Neural cell (in vitro differentiated cells): ENCODE data around the gene TSR3. TPM values are rescaled to one million over a fixed set of nuclear protein-coding genes. Genes with fewer than 3 reads are reported as not detected.

Experiments used
- H2AFZ ChIP-seq: fragments of 200-600, 300-800 bp; sonication (generic), shearing (Covaris generic); 2 replicates; pipeline ENCODE4 v1.6.0; 2014; ENCODE audit warnings: low read depth, mild to moderate bottlenecking, antibody characterized with exemption, low read length, moderate library complexity
- H3F3A ChIP-seq: fragments of 200-600 bp; shearing (Covaris generic); 2 replicates; pipeline ENCODE4 v1.6.1; 2016; ENCODE audit warnings: mild to moderate bottlenecking, moderate library complexity, mixed read lengths, antibody characterized with exemption, low read length; ENCODE audit not compliant: insufficient read depth, poor library complexity, severe bottlenecking
- H3K27ac ChIP-seq: fragments of 200-600, 300-800 bp; sonication (generic), shearing (Covaris generic); 2 replicates; pipeline ENCODE4 v1.5.1; 2014; ENCODE audit warnings: mild to moderate bottlenecking, low read length, moderate library complexity
- H3K27me3 ChIP-seq: fragments of 300-800, 200-600 bp; sonication (generic), shearing (Covaris generic); 2 replicates; pipeline ENCODE4 v1.6.0; 2014; ENCODE audit warnings: mild to moderate bottlenecking, low read depth, low read length, moderate library complexity; ENCODE audit not compliant: insufficient read depth
- H3K36me3 ChIP-seq: fragments of 300-800, 200-600 bp; sonication (generic), shearing (Covaris generic); 2 replicates; pipeline ENCODE4 v1.5.1; 2014; ENCODE audit warnings: mild to moderate bottlenecking, antibody characterized with exemption, low read length, moderate library complexity; ENCODE audit not compliant: insufficient read depth
- H3K4me2 ChIP-seq: fragments of 300-800, 200-600 bp; sonication (generic), shearing (Covaris generic); 2 replicates; pipeline ENCODE4 v1.6.0; 2014; ENCODE audit warnings: mild to moderate bottlenecking, low read length
- H3K4me3 ChIP-seq: fragments of 300-800, 200-600 bp; sonication (generic), shearing (Covaris generic); 2 replicates; pipeline ENCODE4 v1.5.1; 2014; ENCODE audit warnings: mild to moderate bottlenecking, low read length, moderate library complexity
- H3K79me2 ChIP-seq: fragments of 200-600 bp; shearing (Covaris generic); replicated peaks from 2 replicates; pipeline ENCODE4 v1.6.0; 2014; ENCODE audit warnings: mild to moderate bottlenecking, low read length, moderate library complexity; ENCODE audit not compliant: insufficient read depth
- H3K9ac ChIP-seq: fragments of 300-800, 200-600 bp; sonication (generic), shearing (Covaris generic); 2 replicates; pipeline ENCODE4 v1.6.1; 2016; ENCODE audit warnings: mild to moderate bottlenecking, low read length, mixed read lengths
- H3K9me2 ChIP-seq: fragments of 200-600 bp; shearing (Covaris generic); 2 replicates; pipeline ENCODE4 v1.6.1; 2016; ENCODE audit warnings: mild to moderate bottlenecking, low read length, mixed read lengths; ENCODE audit not compliant: insufficient read depth
- H3K9me3 ChIP-seq: fragments of 200-600, 300-800 bp; sonication (generic), shearing (Covaris generic); 2 replicates; pipeline ENCODE4 v1.6.1; 2016; ENCODE audit warnings: mild to moderate bottlenecking, mixed run types, low read length, moderate library complexity, mixed read lengths
- H4K20me1 ChIP-seq: fragments of 200-600 bp; shearing (Covaris generic); 2 replicates; pipeline ENCODE4 v1.6.1; 2016; ENCODE audit warnings: mild to moderate bottlenecking, mixed run types; ENCODE audit not compliant: insufficient read depth
- EP300 ChIP-seq: fragments of 450-650 bp; conservative IDR thresholded peaks from 2 replicates; pipeline ENCODE4 v1.6.1; 2014; ENCODE audit warnings: antibody characterized with exemption, mild to moderate bottlenecking, moderate library complexity; ENCODE audit not compliant: poor library complexity, severe bottlenecking
- EZH2 ChIP-seq: fragments of 200-600, 300-800 bp; shearing (Covaris generic), sonication (generic); IDR thresholded peaks from 2 replicates; pipeline ENCODE4 v1.6.1; 2014; ENCODE audit warnings: antibody characterized with exemption, low read length, borderline replicate concordance, mild to moderate bottlenecking; ENCODE audit not compliant: insufficient read depth, poor library complexity, severe bottlenecking
- MXI1 ChIP-seq: fragments of 450-650 bp; conservative IDR thresholded peaks from 2 replicates; pipeline ENCODE4 v1.6.1; 2014; ENCODE audit warnings: antibody characterized with exemption, mild to moderate bottlenecking; ENCODE audit not compliant: poor library complexity, severe bottlenecking
- POLR2AphosphoS5 ChIP-seq: IDR thresholded peaks from 2 replicates; pipeline ENCODE4 v1.6.1; 2012
- RAD21 ChIP-seq: fragments of 450-650 bp; conservative IDR thresholded peaks from 2 replicates; pipeline ENCODE4 v1.6.1; 2014; ENCODE audit warnings: antibody characterized with exemption, mild to moderate bottlenecking, moderate library complexity
- SMC3 ChIP-seq: fragments of 450-650 bp; conservative IDR thresholded peaks from 2 replicates; pipeline ENCODE4 v1.6.1; 2014; ENCODE audit warnings: antibody characterized with exemption, mild to moderate bottlenecking, moderate library complexity; ENCODE audit not compliant: poor library complexity
- TAF1 ChIP-seq: IDR thresholded peaks from 2 replicates; pipeline ENCODE4 v1.6.1; 2012; ENCODE audit warnings: low read depth
- polyA plus RNA-seq: library from polyadenylated mRNA; depleted of rRNA; stranded (reverse); fragments of >200 nt; gene quantifications from 2 replicates; pipeline ENCODE4 v1.2.3, GENCODE V29; 2014
- TF ChIP-seq, protein P1 (sequence below): fragments of 450-650 bp; IDR thresholded peaks from 2 replicates; pipeline ENCODE4 v1.5.1; 2014; ENCODE audit warnings: antibody characterized with exemption, mild to moderate bottlenecking, moderate library complexity; ENCODE audit not compliant: poor library complexity, severe bottlenecking
- TF ChIP-seq, protein P2 (sequence below): IDR thresholded peaks from 2 replicates; pipeline ENCODE4 v1.6.1; 2012; ENCODE audit warnings: borderline replicate concordance

Gene TSR3
- polyA plus RNA-seq, 1 donor from 2014 or later = 102 TPM

DNA sequence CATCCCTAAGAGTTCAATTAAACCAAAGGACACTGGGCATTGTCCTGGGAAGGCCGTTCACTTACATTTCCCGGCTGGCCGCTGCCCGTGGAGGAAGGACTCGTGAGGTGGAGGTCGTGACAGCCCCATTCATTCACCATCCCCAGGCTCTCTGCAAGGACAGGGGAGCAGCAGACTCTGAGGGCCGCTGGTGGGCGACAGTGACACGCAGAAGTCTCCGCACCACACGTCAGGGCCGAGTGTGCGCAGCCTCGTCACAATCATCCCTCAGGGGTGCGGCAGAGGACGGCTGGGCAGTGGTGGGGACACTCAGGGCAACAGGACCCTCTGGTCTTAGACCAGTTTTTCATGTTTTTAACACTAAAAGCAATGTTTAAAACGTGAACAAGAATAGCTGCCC lies 41.1 kb upstream of the TSR3 start:
- Histone ChIP-seq H3K27me3 (no peaks in the 10 kb centered on the region), H3K27ac (no peak overlapping the region), H3K4me2 (no peak overlapping the region), H2AFZ (no peak overlapping the region), H4K20me1 (no peaks in the 10 kb centered on the region), H3F3A (no peaks in the 10 kb centered on the region), H3K9me3 (no peaks in the 10 kb centered on the region), H3K79me2 (no peaks in the 10 kb centered on the region), H3K9me2 (no peaks in the 10 kb centered on the region), H3K4me3 (no peak overlapping the region), H3K36me3 (no peaks in the 10 kb centered on the region), H3K9ac (no peak overlapping the region)
- TF ChIP-seq, protein P1, sequence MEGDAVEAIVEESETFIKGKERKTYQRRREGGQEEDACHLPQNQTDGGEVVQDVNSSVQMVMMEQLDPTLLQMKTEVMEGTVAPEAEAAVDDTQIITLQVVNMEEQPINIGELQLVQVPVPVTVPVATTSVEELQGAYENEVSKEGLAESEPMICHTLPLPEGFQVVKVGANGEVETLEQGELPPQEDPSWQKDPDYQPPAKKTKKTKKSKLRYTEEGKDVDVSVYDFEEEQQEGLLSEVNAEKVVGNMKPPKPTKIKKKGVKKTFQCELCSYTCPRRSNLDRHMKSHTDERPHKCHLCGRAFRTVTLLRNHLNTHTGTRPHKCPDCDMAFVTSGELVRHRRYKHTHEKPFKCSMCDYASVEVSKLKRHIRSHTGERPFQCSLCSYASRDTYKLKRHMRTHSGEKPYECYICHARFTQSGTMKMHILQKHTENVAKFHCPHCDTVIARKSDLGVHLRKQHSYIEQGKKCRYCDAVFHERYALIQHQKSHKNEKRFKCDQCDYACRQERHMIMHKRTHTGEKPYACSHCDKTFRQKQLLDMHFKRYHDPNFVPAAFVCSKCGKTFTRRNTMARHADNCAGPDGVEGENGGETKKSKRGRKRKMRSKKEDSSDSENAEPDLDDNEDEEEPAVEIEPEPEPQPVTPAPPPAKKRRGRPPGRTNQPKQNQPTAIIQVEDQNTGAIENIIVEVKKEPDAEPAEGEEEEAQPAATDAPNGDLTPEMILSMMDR = no peak
- TF ChIP-seq SMC3 (no peak), MXI1 (no peak), EZH2 (no peak), TAF1 (no peak), EP300 (no peak), RAD21 (no peak), POLR2AphosphoS5 (no peak)
- TF ChIP-seq, protein P2, sequence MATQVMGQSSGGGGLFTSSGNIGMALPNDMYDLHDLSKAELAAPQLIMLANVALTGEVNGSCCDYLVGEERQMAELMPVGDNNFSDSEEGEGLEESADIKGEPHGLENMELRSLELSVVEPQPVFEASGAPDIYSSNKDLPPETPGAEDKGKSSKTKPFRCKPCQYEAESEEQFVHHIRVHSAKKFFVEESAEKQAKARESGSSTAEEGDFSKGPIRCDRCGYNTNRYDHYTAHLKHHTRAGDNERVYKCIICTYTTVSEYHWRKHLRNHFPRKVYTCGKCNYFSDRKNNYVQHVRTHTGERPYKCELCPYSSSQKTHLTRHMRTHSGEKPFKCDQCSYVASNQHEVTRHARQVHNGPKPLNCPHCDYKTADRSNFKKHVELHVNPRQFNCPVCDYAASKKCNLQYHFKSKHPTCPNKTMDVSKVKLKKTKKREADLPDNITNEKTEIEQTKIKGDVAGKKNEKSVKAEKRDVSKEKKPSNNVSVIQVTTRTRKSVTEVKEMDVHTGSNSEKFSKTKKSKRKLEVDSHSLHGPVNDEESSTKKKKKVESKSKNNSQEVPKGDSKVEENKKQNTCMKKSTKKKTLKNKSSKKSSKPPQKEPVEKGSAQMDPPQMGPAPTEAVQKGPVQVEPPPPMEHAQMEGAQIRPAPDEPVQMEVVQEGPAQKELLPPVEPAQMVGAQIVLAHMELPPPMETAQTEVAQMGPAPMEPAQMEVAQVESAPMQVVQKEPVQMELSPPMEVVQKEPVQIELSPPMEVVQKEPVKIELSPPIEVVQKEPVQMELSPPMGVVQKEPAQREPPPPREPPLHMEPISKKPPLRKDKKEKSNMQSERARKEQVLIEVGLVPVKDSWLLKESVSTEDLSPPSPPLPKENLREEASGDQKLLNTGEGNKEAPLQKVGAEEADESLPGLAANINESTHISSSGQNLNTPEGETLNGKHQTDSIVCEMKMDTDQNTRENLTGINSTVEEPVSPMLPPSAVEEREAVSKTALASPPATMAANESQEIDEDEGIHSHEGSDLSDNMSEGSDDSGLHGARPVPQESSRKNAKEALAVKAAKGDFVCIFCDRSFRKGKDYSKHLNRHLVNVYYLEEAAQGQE = no peak

DNA sequence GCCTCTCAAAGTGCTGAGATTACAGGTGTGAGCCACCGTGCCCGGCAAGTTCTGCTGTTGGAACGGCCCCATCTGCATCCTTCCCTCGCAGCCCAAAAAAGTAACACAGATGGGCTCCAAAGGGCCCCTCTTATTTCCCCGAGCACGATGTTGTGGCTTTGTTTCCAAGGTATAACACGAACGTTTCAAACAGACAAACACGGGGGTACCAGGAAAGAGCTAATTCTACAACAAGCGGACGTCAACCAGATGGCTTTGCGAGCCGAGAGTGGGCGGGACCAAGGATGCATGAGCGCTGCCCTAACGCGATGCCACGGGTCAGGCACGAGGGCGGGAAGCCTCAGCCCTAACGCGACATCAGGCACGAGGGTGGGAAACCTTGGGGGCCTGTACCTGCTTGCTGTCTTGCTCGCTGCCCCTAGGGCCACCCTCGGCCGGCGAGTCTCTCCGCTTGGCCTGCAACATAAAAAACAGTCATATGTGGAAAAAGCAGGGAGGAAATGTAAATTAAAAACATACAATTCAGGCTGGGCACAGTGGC lies 38.6 kb upstream of the TSR3 start:
- no peaks in the 10 kb centered on the region for H3K36me3 ChIP-seq
- no peaks in the 10 kb centered on the region for H3K79me2 ChIP-seq
- no peak overlapping the region for H3K4me3 ChIP-seq
- H4K20me1 ChIP-seq = no peaks in the 10 kb centered on the region
- H3K9ac ChIP-seq = no peak overlapping the region
- no peak overlapping the region for H3K27ac ChIP-seq
- no peak overlapping the region for H2AFZ ChIP-seq
- no peaks in the 10 kb centered on the region for H3K9me2 ChIP-seq
- H3K9me3 ChIP-seq = no peaks in the 10 kb centered on the region
- no peaks in the 10 kb centered on the region for H3F3A ChIP-seq
- H3K27me3 ChIP-seq = no peaks in the 10 kb centered on the region
- no peak overlapping the region for H3K4me2 ChIP-seq
- TF ChIP-seq EZH2 (no peak), MXI1 (no peak), SMC3 (no peak), RAD21 (no peak), EP300 (no peak), POLR2AphosphoS5 (no peak), TAF1 (no peak)
- TF ChIP-seq, protein P2 = no peak
- TF ChIP-seq, protein P1 = no peak
